PC-9 (cell line): ENCODE results near the gene ITPRIP. TPM values are rescaled to one million over a fixed set of nuclear protein-coding genes. Genes with fewer than 3 reads are reported as not detected.
A peak's percentile ranks its signal among the peaks of the same experiment; 100 is the strongest.

Experiments
- BruUV-seq: library from RNA; stranded (reverse); fragments of 400-500 nt; replicated peaks from 2 replicates; lab custom pipeline; 2021; lab: Mats Ljungman, UMichigan
- CTCF ChIA-PET: fragments of 300-600 bp; sonication (Branson Sonifier 250); formaldehyde crosslinking; loops from one replicate; lab custom pipeline; 2022; ENCODE audit warnings: antibody characterized with exemption; lab: Charles Lee
- POLR2A ChIA-PET: fragments of 300-600 bp; sonication (Branson Sonifier 250); formaldehyde crosslinking; loops from one replicate; lab custom pipeline; 2022; ENCODE audit warnings: antibody characterized with exemption; ENCODE audit not compliant: unreplicated experiment; lab: Charles Lee
- DNase-seq, 2 experiments: peaks; one replicate each; pipeline versions ENCODE4 v3.0.0 to v3.0.0-alpha.2; 2015 to 2022; ENCODE audit warnings: mixed read lengths in 1 of 2
- H2AFZ ChIP-seq: fragments of 200-600 bp; sonication (generic); 2 replicates; pipeline ENCODE4 v1.8.1; 2017; ENCODE audit warnings: antibody characterized with exemption
- H3F3A ChIP-seq: fragments of 200-600 bp; sonication (generic); 2 replicates; pipeline ENCODE4 v1.8.1; 2017; ENCODE audit warnings: antibody characterized with exemption, mild to moderate bottlenecking, low read depth; ENCODE audit not compliant: insufficient read depth
- H3K27ac ChIP-seq: fragments of 200-600 bp; sonication (generic); 2 replicates; pipeline ENCODE4 v1.6.1; 2016; ENCODE audit warnings: mixed run types
- H3K27me3 ChIP-seq: fragments of 200-600 bp; sonication (generic); 2 replicates; pipeline ENCODE4 v1.6.1; 2016; ENCODE audit warnings: low read depth, mixed run types; ENCODE audit not compliant: insufficient read depth
- H3K36me3 ChIP-seq: fragments of 200-600 bp; sonication (generic); 2 replicates; pipeline ENCODE4 v1.6.1; 2016; ENCODE audit warnings: low read depth, mixed run types
- H3K4me1 ChIP-seq: fragments of 200-600 bp; sonication (generic); replicated peaks from 2 replicates; pipeline ENCODE4 v1.6.1; 2016; ENCODE audit warnings: mixed run types; ENCODE audit not compliant: insufficient read depth
- H3K4me2 ChIP-seq: fragments of 200-600 bp; sonication (generic); 2 replicates; pipeline ENCODE4 v1.6.1; 2017; ENCODE audit warnings: mixed run types
- H3K4me3 ChIP-seq: fragments of 200-600 bp; sonication (generic); 2 replicates; pipeline ENCODE4 v1.6.1; 2016; ENCODE audit warnings: mixed run types
- H3K79me2 ChIP-seq: fragments of 200-600 bp; sonication (generic); 2 replicates; pipeline ENCODE4 v1.6.1; 2017; ENCODE audit warnings: low read depth, mixed run types
- H3K9me2 ChIP-seq: fragments of 200-600 bp; sonication (generic); 2 replicates; pipeline ENCODE4 v1.8.1; 2017; ENCODE audit warnings: mild to moderate bottlenecking; ENCODE audit not compliant: insufficient read depth
- H3K9me3 ChIP-seq: fragments of 200-600 bp; sonication (generic); 2 replicates; pipeline ENCODE4 v1.8.1; 2016; ENCODE audit warnings: low read depth; ENCODE audit not compliant: insufficient read depth
- H4K20me1 ChIP-seq: fragments of 200-600 bp; sonication (generic); 2 replicates; pipeline ENCODE4 v1.8.1; 2017; ENCODE audit not compliant: insufficient read depth
- CTCF ChIP-seq: fragments of 200-600 bp; sonication (generic); conservative IDR thresholded peaks from 2 replicates; pipeline ENCODE4 v1.6.1; 2017; ENCODE audit warnings: mixed run types, antibody characterized with exemption, mild to moderate bottlenecking, moderate library complexity
- EZH2 ChIP-seq: fragments of 200-600 bp; sonication (generic); IDR thresholded peaks from 2 replicates; pipeline ENCODE4 v1.8.0; 2017; ENCODE audit warnings: antibody characterized with exemption, low read depth
- intact Hi-C: fragments of 100-400 bp; cut with micrococcal nuclease; formaldehyde crosslinking; loops from one replicate; pipeline ENCODE4 v1.10.0; 2022; ENCODE audit not compliant: unreplicated experiment
- total RNA-seq: library from RNA; stranded (reverse); gene quantifications from 2 replicates; pipeline ENCODE4 v1.2.3, GENCODE V29; 2021

The ITPRIP gene
- total RNA-seq, 1 experiment from 2014 or later = 6.7 TPM

GRCh38 chr10:104340111-104340526, 1.9 kb upstream of the ITPRIP start:
- Histone ChIP-seq H2AFZ (no peak overlapping the region), H3F3A (peaks cover 28% of the 10 kb centered on the region), H3K4me3 (peak overlapping the region; percentile 92; the same call in 1 of the 2 replicates), H3K9me3 (no peaks in the 10 kb centered on the region), H4K20me1 (no peaks in the 10 kb centered on the region; the same call in 1 of the 2 replicates), H3K4me2 (peak overlapping the region; percentile 92), H3K27ac (peak overlapping the region; percentile 94; the same call in 1 of the 2 replicates), H3K27me3 (no peaks in the 10 kb centered on the region), H3K79me2 (peaks cover 31% of the 10 kb centered on the region), H3K36me3 (no peaks in the 10 kb centered on the region), H3K9me2 (no peaks in the 10 kb centered on the region), H3K4me1 (peaks cover 33% of the 10 kb centered on the region)
- DNase-seq = no peak
- no TSS peak for BruUV-seq
- TF ChIP-seq EZH2 (no peak), CTCF (no peak)
- CTCF ChIA-PET = no interaction called here
- intact Hi-C loops = no loop called here
- POLR2A ChIA-PET = no interaction called here

GRCh38 chr10:104339469-104340110, 1.3 kb upstream of the ITPRIP start:
- no peaks in the 10 kb centered on the region for H3K36me3 ChIP-seq
- peak in 1 of 2 experiments; percentile 79 for DNase-seq
- TF ChIP-seq CTCF = no peak
- no peak for TF ChIP-seq EZH2
- peaks cover 35% of the 10 kb centered on the region for H3K79me2 ChIP-seq
- H3K9me2 ChIP-seq = no peaks in the 10 kb centered on the region
- H3F3A ChIP-seq = peaks cover 33% of the 10 kb centered on the region
- H3K4me1 ChIP-seq = peaks cover 38% of the 10 kb centered on the region
- BruUV-seq = no TSS peak
- peak overlapping the region; percentile 94 for H3K27ac ChIP-seq
- ChIA-PET POLR2A (no interaction called here), CTCF (no interaction called here)
- H3K9me3 ChIP-seq = no peaks in the 10 kb centered on the region
- H3K4me2 ChIP-seq = peak overlapping the region; percentile 92
- no peaks in the 10 kb centered on the region; the same call in 1 of the 2 replicates for H4K20me1 ChIP-seq
- H3K4me3 ChIP-seq = peak overlapping the region; percentile 92
- intact Hi-C loops = loop anchor here (10.0 kb wide), 1 partner anchor 445 kb away; no protein-coding TSS in a partner anchor
- H2AFZ ChIP-seq = peak overlapping the region; percentile 90
- no peaks in the 10 kb centered on the region for H3K27me3 ChIP-seq

- Histone ChIP-seq H3K9me3 (no peaks in the 10 kb centered on the region), H3K79me2 (peaks cover 55% of the 10 kb centered on the region), H3F3A (peaks cover 40% of the 10 kb centered on the region), H4K20me1 (no peaks in the 10 kb centered on the region; the same call in 1 of the 2 replicates), H2AFZ (peak overlapping the region; percentile 90), H3K27ac (peak overlapping the region; percentile 94), H3K36me3 (no peaks in the 10 kb centered on the region), H3K4me1 (peaks cover 59% of the 10 kb centered on the region), H3K27me3 (no peaks in the 10 kb centered on the region), H3K4me2 (peak overlapping the region; percentile 92), H3K4me3 (peak overlapping the region; percentile 92), H3K9me2 (no peaks in the 10 kb centered on the region)
- BruUV-seq = no TSS peak
- POLR2A ChIA-PET = interaction anchor here (0.6 kb wide), 1 partner anchor 14 kb away, joined by 5 read pairs; no protein-coding TSS in a partner anchor
- no peak for DNase-seq
- CTCF ChIA-PET = no interaction called here
- no peak for TF ChIP-seq CTCF
- no peak for TF ChIP-seq EZH2
- intact Hi-C loops = loop anchor here (1.0 to 10.0 kb wide), 2 partner anchors 9 to 443 kb away; no protein-coding TSS in a partner anchor
Observed at GRCh38 chr10:104337521-104337984, 712 bp downstream of the ITPRIP start.
